Ishikawa (cell line): ENCODE data around the gene USP20.

ENCODE experiments used
- CEBPB ChIP-seq: IDR thresholded peaks from 2 replicates; pipeline ENCODE4 v1.6.1; 2012
- CREB1 ChIP-seq: IDR thresholded peaks from 2 replicates; pipeline ENCODE4 v1.6.1; 2012; ENCODE audit warnings: low read depth
- EGR1 ChIP-seq: IDR thresholded peaks from 2 replicates; pipeline ENCODE4 v1.6.1; 2012
- EP300 ChIP-seq: IDR thresholded peaks from 2 replicates; pipeline ENCODE4 v1.6.1; 2012; ENCODE audit warnings: borderline replicate concordance
- FOXM1 ChIP-seq: IDR thresholded peaks from 2 replicates; pipeline ENCODE4 v1.6.1; 2012; ENCODE audit warnings: low read depth, borderline replicate concordance
- NFIC ChIP-seq: IDR thresholded peaks from 2 replicates; pipeline ENCODE4 v1.6.1; 2012
- RAD21 ChIP-seq: IDR thresholded peaks from 2 replicates; pipeline ENCODE4 v1.6.1; 2012; ENCODE audit warnings: low read depth
- TAF1 ChIP-seq: IDR thresholded peaks from 2 replicates; pipeline ENCODE4 v1.6.1; 2012; ENCODE audit warnings: low read depth, mild to moderate bottlenecking
- TCF12 ChIP-seq: IDR thresholded peaks from 2 replicates; pipeline ENCODE4 v1.6.1; 2012; ENCODE audit warnings: low read depth
- TEAD4 ChIP-seq: IDR thresholded peaks from 2 replicates; pipeline ENCODE4 v1.6.1; 2012
- YY1 ChIP-seq: IDR thresholded peaks from 2 replicates; pipeline ENCODE4 v1.6.1; 2012; ENCODE audit warnings: low read depth
- ZBTB7A ChIP-seq: IDR thresholded peaks from 2 replicates; pipeline ENCODE4 v1.6.1; 2012; ENCODE audit warnings: low read depth
- TF ChIP-seq, protein P1 (sequence below): IDR thresholded peaks from 2 replicates; pipeline ENCODE4 v1.6.1; 2012; ENCODE audit warnings: low read depth, mild to moderate bottlenecking
- TF ChIP-seq, protein P2 (sequence below): IDR thresholded peaks from 2 replicates; pipeline ENCODE4 v1.6.1; 2012
- TF ChIP-seq, protein P3 (sequence below): IDR thresholded peaks from 2 replicates; pipeline ENCODE4 v1.6.1; 2012

USP20 gene

DNA sequence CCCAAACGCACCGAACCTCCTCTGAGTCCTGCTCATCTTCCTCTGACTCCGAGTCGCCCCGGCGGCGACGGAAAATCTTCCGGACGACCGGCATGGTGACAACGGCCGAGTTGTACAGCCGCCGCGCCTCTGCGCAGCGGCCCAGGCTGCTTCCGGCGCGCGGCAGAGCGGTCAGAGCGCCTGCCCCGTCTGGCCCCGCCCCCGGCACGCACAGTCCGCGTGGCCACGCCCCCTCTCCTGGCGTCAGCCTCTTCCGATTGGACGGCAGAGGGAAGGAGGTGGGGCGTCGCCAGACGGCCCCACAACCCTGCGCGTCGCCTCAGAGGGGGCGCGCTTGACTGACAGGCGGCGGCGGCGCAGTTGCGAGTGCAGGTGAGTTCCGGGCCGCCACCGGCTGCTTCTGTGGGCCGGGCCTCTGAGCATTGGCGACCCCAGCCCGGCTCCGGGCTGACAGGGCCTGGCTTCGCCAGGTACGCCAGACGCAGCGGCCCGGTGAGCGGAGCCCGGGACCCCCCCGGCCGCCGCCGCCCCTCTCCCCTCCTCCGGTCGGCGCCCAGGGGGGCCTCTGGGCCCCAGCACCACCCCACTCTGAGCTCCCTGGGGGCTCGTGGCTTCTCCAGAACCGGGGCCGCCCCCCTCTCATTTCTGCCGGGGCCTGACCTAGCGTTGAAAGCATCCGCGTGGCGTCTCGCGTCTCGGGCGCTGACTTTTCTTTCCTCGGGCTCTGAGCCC lies at the start of gene USP20, which contains the start of gene C9orf78:
Gene USP20, plus strand, starts transcription at position 331 of the 732 bp plus-strand sequence. CDS start 17,098 bp downstream, outside the sequence.
Gene C9orf78, minus strand, starts transcription at position 148 of the 732 bp plus-strand sequence. Its CDS starts 54 bp downstream, at position 94.
- no peak; the same call in 1 of the 2 replicates for TF ChIP-seq TCF12
- TF ChIP-seq NFIC = no peak
- TF ChIP-seq, protein P1, sequence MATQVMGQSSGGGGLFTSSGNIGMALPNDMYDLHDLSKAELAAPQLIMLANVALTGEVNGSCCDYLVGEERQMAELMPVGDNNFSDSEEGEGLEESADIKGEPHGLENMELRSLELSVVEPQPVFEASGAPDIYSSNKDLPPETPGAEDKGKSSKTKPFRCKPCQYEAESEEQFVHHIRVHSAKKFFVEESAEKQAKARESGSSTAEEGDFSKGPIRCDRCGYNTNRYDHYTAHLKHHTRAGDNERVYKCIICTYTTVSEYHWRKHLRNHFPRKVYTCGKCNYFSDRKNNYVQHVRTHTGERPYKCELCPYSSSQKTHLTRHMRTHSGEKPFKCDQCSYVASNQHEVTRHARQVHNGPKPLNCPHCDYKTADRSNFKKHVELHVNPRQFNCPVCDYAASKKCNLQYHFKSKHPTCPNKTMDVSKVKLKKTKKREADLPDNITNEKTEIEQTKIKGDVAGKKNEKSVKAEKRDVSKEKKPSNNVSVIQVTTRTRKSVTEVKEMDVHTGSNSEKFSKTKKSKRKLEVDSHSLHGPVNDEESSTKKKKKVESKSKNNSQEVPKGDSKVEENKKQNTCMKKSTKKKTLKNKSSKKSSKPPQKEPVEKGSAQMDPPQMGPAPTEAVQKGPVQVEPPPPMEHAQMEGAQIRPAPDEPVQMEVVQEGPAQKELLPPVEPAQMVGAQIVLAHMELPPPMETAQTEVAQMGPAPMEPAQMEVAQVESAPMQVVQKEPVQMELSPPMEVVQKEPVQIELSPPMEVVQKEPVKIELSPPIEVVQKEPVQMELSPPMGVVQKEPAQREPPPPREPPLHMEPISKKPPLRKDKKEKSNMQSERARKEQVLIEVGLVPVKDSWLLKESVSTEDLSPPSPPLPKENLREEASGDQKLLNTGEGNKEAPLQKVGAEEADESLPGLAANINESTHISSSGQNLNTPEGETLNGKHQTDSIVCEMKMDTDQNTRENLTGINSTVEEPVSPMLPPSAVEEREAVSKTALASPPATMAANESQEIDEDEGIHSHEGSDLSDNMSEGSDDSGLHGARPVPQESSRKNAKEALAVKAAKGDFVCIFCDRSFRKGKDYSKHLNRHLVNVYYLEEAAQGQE = no peak
- no peak for TF ChIP-seq EP300
- TF ChIP-seq TAF1 = peak; percentile 83
- no peak for TF ChIP-seq TEAD4
- no peak for TF ChIP-seq ZBTB7A
- no peak for TF ChIP-seq RAD21
- TF ChIP-seq, protein P2, sequence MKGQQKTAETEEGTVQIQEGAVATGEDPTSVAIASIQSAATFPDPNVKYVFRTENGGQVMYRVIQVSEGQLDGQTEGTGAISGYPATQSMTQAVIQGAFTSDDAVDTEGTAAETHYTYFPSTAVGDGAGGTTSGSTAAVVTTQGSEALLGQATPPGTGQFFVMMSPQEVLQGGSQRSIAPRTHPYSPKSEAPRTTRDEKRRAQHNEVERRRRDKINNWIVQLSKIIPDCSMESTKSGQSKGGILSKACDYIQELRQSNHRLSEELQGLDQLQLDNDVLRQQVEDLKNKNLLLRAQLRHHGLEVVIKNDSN = no peak; the same call in 1 of the 2 replicates
- TF ChIP-seq CREB1 = peak; percentile 85
- TF ChIP-seq FOXM1 = no peak
- TF ChIP-seq, protein P3, sequence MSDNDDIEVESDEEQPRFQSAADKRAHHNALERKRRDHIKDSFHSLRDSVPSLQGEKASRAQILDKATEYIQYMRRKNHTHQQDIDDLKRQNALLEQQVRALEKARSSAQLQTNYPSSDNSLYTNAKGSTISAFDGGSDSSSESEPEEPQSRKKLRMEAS = peak; percentile 34
- no peak for TF ChIP-seq CEBPB
- peak; percentile 51; the same call in 1 of the 2 replicates for TF ChIP-seq YY1
- TF ChIP-seq EGR1 = peak; percentile 49; the same call in 1 of the 2 replicates

DNA sequence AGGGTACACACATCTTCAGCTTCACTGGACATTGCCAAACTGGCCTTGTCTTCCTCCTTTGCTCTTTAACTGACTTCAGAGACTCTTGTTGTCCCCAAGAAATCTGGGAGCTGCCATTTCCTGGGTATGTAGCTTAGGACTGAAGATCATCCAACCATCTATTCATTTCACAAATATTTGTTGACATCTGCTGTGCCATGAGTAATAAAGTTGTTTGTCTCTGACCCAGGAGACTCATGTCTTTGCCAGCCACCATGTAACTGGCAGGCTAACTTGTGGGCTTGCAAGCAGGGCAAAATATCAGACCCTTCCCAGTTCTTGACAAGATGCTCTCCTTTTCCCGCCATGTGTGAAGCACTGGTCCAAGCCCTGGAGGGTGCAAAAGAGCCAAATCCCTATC lies 49.4 kb upstream of the USP20 start:
- TF ChIP-seq EP300 = no peak
- TF ChIP-seq CEBPB = no peak
- TF ChIP-seq, protein P2 = no peak
- TF ChIP-seq EGR1 = no peak
- TF ChIP-seq TCF12 = no peak
- TF ChIP-seq, protein P1 = no peak
- TF ChIP-seq FOXM1 = no peak
- no peak for TF ChIP-seq CREB1
- TF ChIP-seq, protein P3 = no peak
- no peak for TF ChIP-seq YY1
- TF ChIP-seq NFIC = no peak
- no peak for TF ChIP-seq TAF1
- TF ChIP-seq RAD21 = no peak
- TF ChIP-seq TEAD4 = no peak
- no peak for TF ChIP-seq ZBTB7A

DNA sequence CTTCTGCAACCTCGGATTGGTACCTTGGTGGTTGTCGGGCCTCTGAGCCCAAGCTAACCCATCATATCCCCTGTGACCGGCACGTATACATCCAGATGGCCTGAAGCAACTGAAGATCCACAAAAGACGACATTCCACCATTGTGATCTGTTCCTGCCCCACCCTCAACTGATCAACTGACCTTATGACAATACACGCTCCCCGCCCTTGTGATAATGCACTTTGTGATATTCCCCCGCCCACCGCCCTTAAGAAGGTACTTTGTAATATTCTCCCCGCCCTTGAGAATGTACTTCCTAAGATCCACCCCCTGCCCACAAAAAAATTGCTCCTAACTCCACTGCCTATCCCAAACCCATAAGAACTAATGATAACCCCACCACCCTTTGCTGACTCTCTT lies 48.8 kb upstream of the USP20 start:
- TF ChIP-seq, protein P2 = no peak
- no peak for TF ChIP-seq TEAD4
- TF ChIP-seq EGR1 = no peak
- TF ChIP-seq RAD21 = no peak
- no peak for TF ChIP-seq NFIC
- no peak for TF ChIP-seq TAF1

DNA sequence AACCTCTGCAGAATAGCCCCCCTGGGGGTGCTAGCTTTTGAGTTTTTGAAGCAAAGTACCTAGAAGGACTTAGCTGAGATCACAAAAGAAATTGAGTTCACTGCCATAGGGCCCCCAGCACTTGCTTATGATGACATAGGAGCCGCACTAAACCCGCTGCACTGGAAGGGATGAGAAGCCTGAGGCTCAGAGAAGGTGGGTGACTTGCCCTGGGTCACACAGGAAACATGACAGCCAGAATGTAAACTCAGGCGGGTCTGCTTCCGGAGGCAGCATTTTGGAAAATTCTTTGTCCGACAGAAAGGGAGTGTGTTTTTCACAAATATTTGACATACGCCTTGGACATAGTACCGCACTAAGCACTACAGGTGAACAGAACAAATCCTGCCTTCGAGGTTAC lies 40.7 kb upstream of the USP20 start:
- TF ChIP-seq TEAD4 = no peak
- no peak for TF ChIP-seq RAD21
- TF ChIP-seq TCF12 = no peak
- no peak for TF ChIP-seq NFIC
- TF ChIP-seq, protein P1 = no peak
- TF ChIP-seq FOXM1 = no peak
- no peak for TF ChIP-seq EP300
- TF ChIP-seq CEBPB = no peak
- TF ChIP-seq EGR1 = no peak
- TF ChIP-seq CREB1 = no peak
- no peak for TF ChIP-seq TAF1
- no peak for TF ChIP-seq YY1
- TF ChIP-seq, protein P3 = no peak
- TF ChIP-seq ZBTB7A = no peak
- TF ChIP-seq, protein P2 = no peak
